Activated CD4-positive, alpha-beta T cell treated with anti-CD3 and anti-CD28 coated beads, Interleukin-2, Interleukin-6, amounts not matched to agents 100 ng/mL and 50 ng/mL, durations not matched to agents 16 hours and 8 hours (primary cell): ENCODE results near the gene HBQ1.
"Not testable (repeated sequence)": the region's sequence is repeated elsewhere in the genome, so short reads cannot be mapped to it uniquely, and the experiment has no call there.

Experiments used
- DNase-seq: peaks from one replicate; pipeline ENCODE4 v3.0.0-alpha.2; 2020

Gene HBQ1

DNA sequence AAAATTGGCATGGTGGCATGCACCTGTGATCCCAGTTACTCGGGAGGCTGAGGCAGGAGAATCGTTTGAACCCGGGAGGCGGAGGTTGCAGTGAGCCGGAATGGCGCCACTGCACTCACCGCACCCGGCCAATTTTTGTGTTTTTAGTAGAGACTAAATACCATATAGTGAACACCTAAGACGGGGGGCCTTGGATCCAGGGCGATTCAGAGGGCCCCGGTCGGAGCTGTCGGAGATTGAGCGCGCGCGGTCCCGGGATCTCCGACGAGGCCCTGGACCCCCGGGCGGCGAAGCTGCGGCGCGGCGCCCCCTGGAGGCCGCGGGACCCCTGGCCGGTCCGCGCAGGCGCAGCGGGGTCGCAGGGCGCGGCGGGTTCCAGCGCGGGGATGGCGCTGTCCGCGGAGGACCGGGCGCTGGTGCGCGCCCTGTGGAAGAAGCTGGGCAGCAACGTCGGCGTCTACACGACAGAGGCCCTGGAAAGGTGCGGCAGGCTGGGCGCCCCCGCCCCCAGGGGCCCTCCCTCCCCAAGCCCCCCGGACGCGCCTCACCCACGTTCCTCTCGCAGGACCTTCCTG lies at the start of gene HBQ1:
HBQ1 (plus strand) TSS at position 359 of the 575 bp plus-strand sequence; CDS start at position 387, 28 bp downstream.
- DNase-seq: peak; percentile 42

DNA sequence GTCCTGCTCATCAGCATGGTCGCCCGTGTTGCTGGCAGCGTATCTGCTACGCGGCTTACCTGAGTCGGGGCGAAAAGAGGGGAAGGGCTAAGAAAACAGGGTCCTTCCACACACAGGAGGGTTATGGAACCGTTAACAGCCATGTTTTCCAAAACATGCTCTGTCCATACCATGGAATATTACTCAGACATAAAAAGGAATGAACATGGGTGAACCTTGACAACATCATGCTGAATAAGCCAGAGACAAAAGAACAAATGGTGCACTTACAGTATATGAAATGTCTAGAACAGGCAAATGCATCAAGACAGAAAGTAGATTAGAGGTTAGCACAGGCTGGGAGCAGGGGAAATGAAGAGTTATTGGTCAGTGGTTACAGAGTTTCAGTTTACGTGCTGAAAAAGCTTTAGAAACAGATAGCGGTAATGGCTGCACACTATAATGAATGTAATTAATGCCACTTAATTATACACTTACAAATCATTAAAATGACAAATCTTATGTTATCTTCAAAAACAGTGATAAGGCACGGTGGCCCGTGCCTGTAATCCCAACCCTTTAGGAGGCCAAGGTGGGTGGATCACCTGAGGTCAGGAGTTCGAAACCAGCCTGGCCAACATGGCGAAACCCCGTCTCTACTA lies 49.6 kb upstream of the HBQ1 start:
- no peak for DNase-seq

GRCh38 chr16:132120-132519 lies 48.1 kb upstream of the HBQ1 start:
- no peak for DNase-seq

DNA sequence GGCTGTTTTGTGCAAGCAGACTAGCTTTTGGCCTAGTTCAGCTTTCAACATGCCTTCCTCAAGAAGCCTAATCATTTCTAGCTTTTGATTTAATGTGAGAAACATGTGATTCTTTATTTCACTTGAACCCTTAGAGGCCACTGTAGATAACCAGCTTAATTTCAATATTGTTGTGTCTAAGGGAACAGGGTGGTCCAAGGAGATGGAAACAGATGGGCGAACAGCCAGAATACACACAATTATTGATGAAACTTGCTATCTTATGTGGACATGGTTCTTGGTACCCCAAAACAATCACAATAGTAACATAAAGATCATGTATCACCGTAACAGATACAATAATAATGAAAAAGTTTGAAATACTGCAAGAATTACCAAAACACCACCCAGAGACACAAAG lies 46.5 kb upstream of the HBQ1 start:
- no peak for DNase-seq

DNA sequence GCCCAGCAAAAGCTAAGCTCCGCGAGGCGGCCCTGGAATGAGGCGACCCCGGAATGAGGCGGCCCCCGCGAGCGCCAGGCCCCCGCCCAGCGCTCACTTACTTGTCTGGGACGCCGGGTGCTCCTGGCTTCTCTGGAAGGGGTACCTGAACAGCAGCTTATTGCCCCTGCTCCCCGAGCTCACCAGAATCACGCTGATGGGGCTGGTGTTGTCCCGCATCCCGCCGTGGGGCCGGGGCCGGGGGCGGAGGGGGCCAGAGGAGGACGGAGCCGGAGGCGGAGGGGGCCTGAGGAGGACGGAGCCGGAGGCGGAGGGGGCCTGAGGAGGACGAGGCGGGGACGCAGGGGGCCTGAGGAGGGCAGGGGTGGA lies 42.2 kb upstream of the HBQ1 start:
- peak; percentile 27 for DNase-seq

GRCh38 chr16:140175-140857 lies 39.9 kb upstream of the HBQ1 start:
- DNase-seq: no peak

DNA sequence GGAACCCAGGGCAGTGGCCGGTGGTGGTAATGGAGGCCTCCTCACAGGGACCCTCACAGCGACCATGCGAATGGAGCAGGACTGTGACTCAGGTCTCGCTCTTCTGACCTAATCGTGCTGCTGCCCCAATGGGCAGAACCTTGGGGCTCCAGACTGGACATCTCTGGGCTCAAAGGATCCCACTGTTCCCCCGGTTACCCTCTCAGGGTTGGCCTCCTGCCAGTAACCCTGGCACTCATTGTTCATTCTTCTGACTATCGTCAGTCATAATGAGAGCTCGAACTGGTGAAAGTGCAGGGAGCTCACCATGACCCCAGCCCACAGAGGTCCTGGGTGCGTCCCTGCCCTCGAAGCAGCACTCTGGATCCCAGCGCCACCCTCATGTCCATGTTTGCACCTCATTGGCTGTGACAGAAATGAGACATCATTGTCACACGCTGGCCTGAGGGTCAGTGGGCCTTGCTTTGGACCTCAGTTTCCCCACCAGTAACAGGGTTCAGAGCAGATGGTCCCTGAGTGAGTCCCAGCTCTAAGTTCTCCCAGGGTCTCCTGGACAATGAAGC lies 37.8 kb upstream of the HBQ1 start:
- DNase-seq: no peak

DNA sequence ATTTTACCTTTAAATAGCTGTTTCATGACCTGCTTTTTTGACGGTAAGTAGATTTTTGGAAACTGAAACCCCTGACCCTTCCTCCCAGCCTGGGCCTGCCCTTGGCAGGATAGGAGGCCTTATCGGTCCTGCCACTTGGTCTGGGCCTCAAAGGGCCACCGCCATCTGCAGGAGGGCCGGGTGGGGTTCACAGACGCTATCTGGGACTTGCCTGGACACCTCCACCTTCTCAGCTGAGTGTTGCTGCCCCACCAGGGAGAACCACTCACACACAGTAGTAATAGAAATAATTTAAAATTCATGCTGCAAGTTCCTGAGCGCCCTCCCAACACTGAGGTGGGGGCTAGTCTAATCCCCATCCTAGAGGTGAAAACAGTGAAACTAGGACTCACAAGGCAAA lies 37.2 kb upstream of the HBQ1 start:
- DNase-seq: no peak

GRCh38 chr16:143456-143855 lies 36.8 kb upstream of the HBQ1 start:
- DNase-seq: no peak

DNA sequence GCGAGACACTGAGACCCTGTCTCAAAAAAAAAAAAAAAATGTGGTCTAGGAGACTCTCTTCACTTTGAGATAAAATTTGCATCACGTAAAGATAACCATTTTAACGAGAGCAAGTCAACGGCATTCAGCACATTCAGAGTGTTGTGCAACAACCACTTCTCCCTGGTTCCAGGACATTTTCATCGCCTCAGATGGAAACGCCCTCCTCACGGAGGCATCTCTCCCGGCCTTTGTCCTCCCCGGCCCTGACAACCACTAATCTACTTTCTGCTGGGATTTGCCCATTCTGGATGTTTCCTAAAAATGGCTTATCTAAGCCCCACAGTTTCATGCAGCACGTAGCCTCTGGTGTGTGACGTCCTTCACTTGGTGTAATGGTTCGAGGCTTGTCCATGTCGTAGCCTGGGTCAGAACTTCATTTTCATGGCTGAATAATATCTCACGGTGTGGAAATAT lies 35.4 kb upstream of the HBQ1 start:
- DNase-seq: no peak

DNA sequence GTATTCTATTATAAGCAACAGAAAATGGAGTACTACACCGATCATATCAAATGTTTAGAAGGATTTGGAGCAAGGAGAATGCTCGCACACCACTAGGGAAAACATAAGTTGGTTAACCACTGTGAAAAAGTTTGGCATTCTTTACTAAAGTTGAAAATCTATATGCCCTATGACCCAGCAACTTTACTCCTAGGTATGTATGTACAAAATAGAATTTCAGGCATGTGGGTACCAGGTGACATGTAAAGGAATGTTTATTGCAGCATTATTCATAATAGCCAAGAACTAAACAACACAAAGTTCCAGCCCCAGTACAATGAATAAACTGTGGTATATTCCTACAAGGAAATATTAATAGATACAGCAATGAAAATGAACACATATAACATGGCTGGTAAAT lies 33.6 kb upstream of the HBQ1 start:
- DNase-seq: no peak

DNA sequence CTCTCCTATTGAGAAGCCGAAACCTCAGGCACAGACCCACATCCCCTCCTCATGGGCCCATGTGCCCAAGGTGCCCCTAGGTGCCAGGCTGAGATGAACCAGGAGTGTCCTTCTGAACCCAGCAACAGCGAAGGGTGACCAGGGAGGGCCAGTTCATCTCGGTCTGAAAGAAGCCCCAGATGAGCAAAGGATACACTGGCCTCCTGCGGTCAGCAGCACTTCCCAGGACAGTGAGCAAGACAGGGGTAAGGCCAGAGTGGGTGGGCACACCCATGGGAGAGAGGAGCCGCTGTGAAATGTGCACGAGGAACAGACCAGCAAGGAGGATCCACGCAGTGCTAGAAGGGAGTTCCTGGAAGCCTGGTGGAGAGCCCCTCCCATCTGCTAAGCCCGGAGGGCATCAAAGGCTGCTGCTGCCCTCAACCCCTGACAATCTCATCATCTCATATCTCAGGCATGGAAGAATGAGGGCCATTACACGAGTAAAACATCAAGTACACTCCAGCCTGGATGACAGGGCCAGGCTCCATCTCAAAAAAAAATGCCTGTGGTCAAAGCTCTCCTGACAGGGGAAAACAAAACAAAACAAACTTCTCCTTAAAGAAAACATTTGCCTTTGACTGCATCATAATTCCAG lies 31.1 kb upstream of the HBQ1 start:
- DNase-seq: no peak

DNA sequence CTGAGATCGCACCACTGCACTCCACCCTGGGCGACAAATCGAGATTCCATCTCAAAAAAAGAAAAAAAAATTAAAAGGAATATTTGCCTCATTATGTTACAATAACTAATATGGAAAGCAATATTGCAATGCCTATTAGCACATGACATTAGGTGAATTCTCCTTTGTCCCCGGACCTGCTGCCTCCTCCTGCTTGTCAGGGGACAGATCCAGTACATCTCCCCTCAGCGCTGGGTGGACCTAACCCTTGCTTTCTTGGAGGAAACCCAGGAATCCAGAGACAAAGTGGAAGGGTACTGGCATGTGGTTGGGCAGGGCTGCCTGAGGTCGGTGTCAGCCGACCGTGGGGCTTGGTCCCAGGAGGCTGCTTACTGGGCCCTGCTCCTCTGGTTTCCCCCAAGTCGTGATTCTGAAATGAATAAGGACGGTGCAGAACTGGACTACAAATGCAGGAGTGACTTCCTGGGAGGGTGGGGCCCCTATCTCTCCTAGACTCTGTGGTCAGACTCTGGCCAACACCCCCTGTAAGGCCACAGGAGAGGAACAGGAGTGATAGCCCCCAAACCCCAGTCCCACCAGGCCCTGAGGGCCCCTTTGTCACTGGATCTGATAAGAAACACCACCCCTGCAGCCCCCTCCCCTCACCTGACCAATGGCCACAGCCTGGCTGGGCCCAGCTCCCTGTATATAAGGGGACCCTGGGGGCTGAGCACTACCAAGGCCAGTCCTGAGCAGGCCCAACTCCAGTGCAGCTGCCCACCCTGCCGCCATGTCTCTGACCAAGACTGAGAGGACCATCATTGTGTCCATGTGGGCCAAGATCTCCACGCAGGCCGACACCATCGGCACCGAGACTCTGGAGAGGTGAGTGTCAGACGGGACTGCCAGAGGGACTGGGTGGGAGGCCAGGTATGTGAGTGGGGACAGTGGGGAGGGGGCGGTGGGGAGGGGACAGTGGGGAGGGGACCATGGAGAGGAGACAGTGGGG lies 27.8 kb upstream of the HBQ1 start, which contains the start of gene HBZ:
HBZ (plus strand) TSS at position 504 of the 988 bp plus-strand sequence; CDS start at position 770, 266 bp downstream.
- no peak for DNase-seq

- DNase-seq: not testable (repeated sequence)
Measured at GRCh38 chr16:153129-153521, 27.1 kb upstream of the HBQ1 start.

- DNase-seq: not testable (repeated sequence)
Measured at GRCh38 chr16:153550-154216, 26.6 kb upstream of the HBQ1 start.

DNA sequence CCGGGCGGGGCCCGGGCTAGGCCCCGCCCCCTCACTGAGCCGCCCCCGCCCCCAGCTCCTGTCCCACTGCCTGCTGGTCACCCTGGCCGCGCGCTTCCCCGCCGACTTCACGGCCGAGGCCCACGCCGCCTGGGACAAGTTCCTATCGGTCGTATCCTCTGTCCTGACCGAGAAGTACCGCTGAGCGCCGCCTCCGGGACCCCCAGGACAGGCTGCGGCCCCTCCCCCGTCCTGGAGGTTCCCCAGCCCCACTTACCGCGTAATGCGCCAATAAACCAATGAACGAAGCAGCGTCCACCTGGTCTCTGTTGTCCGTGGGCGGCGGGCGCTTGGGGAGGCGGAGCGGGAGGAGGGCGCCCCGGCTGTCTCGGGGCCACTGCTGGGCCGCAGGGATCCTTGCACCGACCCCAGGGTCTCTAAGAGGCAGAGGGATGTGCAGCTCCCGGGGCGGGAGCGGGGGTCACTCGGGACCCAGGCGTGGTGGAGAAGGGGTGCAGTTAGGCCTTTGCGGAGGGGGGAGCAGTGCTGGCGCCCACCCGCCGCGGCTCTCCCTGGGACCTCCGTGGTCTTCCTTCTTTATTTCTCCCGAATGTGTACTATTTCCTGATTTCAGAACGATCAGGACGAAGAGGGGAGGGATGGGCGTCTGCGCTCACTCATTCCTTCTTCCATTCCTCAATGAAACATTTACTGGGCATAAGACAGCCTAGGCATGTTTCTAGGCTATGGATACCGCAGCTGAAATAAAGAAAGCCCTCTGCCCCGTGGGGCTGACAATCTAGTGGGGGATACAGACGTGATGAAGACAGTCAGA lies 25.8 kb upstream of the HBQ1 start:
- no peak for DNase-seq

- DNase-seq: no peak
Measured at GRCh38 chr16:155031-155398, 25.2 kb upstream of the HBQ1 start.

- DNase-seq: no peak
Measured at GRCh38 chr16:159136-159849, 21.0 kb upstream of the HBQ1 start.

DNA sequence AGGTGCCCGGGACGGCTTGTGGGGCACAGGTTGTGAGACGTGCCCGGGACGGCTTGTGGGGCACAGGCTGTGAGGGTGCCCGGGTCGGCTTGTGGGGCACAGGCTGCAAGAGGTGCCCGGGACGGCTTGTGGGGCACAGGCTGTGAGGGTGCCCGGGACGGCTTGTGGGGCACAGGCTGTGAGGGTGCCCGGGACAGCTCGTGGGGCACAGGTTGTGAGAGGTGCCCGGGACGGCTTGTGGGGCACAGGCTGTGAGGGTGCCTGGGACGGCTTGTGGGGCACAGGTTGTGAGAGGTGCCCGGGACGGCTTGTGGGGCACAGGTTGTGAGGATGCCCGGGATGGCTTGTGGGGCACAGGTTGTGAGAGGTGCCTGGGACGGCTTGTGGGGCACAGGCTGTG lies 20.0 kb upstream of the HBQ1 start:
- DNase-seq: not testable (repeated sequence)

GRCh38 chr16:160691-161190 lies 19.5 kb upstream of the HBQ1 start:
- DNase-seq: no peak
